ENCODE data around the gene GPR153.
A peak's percentile ranks its signal among the peaks of the same experiment; 100 is the strongest.
"Not testable (repeated sequence)": the region's sequence is repeated elsewhere in the genome, so short reads cannot be mapped to it uniquely, and the experiment has no call there.

Gene GPR153

DNA sequence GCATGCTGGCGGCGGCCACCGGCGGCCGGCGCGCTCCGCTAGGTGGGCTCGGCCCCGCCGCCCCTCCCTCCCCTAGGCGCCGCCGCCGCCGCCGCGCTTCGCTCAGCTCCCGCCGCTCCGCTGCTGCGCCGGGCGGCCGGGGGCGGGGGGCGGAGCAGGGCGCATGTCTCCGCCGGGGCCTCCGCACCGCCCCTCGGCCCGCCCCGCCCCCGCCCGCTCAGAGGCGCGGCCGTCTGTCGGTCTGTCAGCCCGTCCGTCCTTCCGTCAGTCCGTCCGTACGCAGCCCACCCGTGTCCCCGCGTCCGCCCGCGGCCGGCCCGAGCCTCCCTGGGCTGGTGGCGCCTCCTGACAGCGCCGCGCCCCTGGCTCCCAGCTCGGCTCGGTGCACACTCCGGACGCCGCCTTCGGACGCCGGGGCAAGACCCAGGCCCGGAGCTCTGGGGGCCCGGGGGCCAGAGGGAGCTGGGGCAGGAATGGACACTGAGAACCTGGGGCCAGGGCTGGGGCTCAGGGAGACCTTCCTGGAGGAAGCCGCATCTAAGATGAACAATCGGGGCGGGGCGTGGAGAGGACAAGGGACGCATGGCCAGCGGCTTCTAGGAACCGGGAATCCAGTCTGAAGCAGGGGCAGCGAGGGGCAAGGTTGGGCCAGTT, at the start of gene GPR153:
TSS of gene GPR153 (minus strand) at position 138 of the 654 bp plus-strand sequence. CDS start 6,193 bp downstream, outside the sequence.
- peak; percentile 67 for DNase-seq

DNA sequence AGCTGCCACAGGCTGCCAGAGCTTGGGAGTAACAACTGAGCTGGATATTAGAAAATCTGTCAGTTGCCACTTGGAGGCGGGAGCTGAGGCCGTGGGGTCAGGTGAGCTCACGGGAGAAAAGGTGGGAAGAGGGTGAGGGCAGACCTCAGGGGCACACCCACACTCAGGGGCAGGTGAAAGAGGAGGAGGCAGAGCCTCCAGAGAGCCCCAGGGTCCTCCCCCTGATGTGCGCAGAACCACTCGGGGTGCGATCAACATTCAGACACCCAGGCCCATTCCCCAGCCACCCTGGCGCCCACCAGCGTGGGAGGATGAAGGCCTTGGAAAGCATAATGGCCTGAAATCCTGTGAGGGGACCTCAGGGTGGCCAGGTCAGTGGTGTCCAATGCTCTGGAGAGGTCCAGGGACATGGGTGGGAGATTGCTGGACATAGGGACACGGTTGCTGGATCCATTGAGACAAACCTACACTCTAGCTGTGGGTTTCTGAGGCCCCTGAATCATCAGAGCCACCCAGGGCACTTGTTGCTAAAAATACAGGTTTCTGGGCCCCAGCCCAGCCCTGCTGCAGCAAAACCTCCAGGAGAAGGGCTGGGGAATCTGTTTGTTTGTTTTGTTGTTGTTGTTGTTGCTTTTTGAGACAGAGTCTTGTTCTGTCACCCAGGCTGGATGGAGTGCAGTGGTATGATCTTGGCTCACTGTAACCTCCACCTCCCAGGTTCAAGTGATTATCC, 49.4 kb upstream of the GPR153 start:
- no peak for DNase-seq

DNA sequence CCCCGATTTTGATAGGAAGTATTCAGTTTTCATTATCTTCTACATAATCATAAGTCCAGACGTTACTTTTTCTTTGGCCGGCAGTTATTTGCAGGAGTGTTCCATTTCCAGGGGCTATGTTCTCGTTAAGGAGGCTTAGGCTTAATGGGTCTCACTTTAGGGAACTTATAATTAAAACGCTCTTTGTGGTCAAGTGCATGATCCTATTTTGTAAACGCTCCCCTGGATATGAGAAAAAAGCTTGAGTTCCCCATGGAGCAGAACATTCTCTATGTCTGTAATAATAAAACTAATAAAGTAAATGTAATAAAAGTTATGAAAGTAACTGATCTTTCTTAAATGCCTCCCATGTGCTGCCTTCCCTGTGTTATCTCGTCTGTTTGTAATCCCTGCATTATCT, 48.7 kb upstream of the GPR153 start:
- no peak for DNase-seq

DNA sequence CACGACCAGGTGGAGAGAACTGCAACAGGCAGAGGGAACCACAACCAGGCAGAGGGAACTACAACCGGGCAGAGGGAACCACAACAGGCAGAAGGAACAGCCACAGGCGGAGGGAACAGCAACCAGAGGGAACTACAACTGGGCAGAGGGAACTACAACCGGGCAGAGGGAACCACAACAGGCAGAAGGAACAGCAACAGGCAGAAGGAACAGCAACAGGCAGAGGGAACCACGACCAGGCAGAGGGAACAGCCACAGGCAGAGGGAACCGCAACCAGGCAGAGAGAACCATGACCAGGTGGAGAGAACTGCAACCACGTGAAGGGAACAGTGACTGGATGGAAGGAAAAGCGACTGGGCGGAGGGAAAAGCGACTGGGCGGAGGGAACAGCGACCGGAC, 47.6 kb upstream of the GPR153 start:
- DNase-seq = no peak

DNA sequence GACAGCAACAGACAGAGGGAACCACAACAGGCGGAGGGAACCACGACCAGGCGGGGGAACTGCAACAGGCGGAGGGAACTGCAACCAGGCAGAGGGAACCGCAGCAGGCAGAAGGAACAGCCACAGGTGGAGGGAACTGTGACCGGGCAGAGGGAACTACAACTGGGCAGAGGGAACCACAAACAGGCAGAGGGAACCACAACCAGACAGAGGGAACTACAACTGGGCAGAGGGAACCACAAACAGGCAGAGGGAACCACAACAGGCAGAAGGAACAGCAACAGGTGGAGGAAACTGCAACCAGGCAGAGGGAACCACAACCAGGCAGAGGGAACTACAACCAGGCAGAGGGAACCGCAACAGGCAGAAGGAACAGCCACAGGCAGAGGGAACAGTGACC, 46.8 kb upstream of the GPR153 start:
- DNase-seq = not testable (repeated sequence)

DNA sequence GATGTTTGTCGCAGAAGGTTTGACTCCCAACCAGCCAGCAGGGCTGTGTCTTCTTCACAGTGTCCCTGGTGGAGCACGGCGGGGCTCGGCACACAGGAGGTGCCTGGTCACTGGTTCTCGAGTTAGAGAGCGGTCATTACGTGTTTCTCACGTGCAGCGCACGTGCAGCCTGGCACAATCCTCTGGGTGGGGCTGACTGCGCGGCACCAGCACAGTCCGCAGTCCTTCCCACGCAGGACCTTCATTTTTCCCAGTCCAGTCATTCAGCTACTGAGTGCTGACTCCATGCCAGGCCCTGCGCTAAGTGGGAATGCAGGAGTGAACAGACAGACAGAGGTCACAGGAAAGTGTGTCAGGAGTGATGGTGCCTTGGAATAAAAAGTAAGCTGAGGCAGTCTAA, 46.2 kb upstream of the GPR153 start:
- no peak for DNase-seq

DNA sequence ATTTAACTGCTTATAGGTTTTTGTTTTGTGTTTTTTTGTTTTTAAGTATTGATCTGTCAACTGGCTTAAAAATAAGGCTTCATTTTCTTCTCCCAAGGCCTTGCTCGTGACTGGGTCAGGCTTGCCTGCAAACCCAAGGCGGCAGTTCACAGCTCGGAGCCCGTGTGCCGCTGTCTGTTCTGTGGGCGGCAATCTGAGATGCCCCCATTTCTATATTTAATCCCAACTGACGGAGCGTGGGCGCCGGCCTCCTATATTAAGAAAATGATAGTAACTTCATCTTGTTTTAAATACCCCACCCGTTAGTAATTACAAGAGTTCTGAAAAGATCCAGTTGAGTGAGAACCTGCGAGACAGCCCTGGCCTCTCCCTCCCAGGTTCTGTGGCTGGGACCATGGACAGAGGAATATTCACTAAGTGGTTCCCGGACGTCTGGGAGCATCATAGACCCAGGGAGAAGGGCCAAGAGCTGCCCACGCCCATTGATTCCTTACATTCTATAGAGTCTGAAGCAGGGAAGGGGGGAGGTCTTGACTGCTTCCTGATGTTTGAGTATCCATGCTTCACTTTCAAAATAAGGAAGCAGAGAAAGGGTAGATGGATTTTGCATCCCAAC, 42.6 kb upstream of the GPR153 start:
- DNase-seq = no peak

DNA sequence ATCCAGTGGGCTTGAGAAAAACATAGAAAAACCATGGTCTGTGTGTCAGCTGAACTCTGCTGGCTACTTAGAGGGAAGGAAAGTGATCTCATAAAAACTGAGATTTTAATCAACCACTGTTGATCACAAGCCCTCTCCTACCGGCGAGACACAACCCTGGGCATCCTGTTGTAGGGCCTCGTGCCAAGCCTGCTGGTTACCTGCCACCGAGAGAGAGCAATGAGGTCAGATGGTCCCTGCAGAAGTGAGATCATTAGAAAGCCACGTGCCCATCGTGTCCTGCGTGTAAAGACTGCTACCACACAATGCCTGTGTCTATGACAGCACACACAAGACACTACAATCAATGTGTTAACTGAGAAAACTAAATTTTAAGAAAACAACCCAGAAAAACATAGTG, 41.7 kb upstream of the GPR153 start:
- DNase-seq = no peak

DNA sequence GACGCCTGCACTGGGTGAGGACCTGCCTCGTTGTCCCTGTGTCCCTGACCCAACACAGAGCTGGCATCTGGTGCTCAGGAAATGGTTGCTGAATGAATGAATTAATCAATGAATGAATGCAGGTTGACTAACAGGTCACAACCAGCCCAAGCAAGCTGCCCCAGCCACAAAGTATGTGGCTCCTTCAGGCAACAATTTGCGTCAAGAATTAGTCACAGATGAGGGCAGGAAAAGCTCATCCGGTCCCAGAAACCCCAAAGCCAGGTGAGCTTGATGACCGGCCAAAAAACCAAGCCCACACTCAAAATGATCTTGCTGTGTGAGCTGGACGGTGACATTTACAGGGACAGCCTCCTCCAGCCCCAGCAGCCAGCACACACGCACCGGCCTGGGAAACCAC, 40.6 kb upstream of the GPR153 start:
- no peak for DNase-seq

DNA sequence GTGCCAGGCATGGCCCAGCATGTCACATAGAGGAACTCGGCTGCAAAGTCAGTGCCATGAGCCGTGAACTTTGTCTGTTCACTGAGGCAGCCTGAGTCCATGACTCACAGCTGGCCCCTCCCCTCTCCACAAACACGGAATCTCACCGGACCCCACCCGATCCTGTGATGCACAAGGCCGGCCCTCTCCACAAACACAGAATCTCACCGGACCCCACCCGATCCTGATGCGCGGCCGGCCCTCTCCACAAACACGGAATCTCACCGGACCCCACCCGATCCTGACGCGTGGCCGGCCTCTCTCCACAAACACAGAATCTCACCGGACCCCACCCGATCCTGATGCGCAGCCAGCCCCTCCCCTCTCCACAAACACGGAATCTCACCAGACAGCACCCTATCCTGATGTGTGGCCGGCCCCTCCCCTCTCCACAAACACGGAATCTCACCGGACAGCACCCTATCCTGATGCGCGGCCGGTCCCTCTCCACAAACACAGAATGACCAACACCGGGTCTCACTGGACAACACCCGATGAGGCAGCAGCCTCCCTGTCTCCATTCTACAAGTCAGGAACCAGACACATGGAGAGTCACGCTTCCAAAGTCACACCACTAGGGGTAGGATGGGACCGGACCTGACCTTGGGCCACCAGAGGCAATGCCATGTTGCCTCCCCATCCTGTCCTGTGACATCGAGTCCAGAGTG, 39.6 kb upstream of the GPR153 start:
- no peak for DNase-seq

DNA sequence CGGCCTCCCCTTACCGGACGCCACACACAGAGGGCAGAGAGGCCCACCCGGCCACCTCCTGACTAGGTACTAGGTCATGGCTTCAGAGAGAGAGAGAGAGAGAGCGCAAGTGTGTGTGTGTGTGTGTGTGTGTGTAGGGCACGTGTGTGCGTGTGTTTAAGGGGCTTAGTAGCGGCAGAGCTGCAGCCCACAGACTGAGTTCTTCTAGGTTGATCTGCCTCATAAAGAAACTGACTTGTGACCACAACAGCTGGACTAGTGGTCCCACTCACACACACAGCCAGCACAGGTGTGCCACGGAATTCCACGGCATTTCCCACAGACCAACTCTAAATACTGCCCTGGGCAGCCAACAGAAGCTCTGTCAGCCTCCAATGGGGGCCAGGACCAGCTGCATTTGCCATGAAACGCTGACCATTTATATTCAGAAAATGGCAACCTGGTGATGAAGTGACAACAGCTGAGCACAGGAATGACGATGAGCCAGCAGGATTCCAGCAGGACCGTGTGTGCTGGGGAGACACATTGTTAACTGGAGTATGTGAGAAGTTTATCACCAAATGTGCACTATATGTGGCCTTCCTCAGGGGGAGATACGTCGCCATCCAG, 38.8 kb upstream of the GPR153 start:
- DNase-seq = no peak

DNA sequence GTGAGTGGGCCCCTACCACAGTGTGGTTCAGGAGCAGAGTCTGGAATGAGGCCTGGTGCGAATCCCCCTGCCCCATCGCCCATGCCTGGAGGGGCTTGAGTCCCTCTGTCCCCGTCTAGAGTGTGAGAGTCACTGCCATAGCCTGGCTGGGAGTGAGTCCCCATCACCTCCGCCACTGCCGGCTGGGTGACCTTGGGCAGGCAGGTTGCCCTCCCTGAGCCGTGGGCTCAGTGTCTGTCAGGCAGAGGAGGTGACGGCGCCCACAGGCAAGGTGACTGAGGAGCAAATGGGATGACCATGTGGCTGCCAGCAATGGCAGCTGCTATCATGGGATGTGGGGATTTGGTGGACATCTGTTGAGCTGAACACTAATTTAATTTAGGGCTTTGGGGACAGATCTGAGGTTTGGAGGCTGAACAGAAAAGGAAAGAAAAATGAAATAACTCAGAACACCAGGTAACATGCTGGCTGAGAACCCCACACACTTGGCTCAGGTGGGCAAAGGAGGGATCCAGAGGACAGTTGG, 38.1 kb upstream of the GPR153 start:
- DNase-seq = no peak

DNA sequence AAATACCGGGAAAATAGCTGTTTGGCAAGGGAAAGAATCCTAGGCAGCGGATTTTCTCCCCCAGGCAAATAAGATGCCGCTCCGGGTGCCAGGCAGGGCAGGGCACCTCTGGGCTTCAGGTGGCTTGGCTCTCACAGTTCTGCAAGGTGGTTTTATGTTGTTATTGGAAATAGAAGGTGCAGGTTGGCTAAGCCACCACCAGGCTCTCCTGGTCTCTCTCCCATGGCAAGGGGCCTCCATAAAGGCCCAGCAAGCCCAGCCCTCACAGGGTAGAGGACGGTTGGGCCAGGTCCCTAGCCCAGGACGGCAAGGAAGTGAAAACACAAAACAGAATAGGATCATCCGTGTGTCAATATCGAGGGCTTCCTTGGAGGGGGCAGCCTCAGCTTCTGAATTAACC, 37.6 kb upstream of the GPR153 start:
- DNase-seq = no peak

DNA sequence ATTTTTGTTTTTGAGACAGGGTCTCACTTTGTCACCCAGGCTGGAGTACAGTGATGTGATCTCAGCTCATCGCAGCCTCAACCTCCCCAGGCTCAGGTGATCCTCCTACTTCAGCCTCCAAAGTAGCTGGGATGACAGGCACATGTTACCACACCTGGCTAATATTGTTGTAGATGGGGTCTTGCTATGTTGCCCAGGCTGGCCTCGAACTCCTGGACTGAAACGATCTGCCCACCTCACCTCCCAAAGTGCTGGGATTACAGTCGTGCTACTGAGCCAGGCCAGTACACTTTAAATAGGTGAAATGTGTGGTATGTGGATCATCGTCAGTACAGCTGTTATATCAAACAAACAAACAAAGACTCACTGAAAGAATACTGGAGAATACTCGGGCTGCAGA, 35.0 kb upstream of the GPR153 start:
- DNase-seq = no peak

DNA sequence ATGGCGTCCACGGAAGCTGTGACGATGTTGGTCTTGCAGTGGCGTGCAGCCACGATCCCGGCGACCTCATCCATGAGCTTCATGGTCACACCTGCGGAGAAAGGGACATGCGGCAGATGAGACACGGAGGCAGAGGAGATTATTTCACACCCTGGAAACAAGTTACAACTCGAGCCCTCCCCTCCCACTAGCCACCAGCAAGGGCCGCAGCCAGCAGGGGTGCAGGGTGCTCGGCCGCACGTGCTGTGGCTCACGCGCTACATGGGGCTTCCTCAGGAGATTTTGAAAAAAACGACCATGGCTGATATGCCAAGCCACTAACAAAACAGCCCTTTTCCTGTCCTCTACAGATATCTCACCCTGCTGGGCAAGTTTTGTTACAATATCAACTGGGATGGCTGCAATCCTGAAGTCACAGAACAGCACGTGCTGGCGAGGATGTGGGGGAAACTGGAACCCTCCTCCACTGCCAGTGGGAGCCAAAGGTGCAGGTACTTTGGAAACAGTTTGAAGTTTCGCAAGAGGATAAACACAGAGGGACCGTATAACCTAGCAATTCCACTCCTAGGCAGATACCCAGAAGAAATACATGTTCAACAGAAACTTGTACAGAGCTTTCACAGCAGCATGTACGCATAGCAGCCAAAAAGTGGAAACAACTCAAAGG, 34.1 kb upstream of the GPR153 start:
- no peak for DNase-seq

DNA sequence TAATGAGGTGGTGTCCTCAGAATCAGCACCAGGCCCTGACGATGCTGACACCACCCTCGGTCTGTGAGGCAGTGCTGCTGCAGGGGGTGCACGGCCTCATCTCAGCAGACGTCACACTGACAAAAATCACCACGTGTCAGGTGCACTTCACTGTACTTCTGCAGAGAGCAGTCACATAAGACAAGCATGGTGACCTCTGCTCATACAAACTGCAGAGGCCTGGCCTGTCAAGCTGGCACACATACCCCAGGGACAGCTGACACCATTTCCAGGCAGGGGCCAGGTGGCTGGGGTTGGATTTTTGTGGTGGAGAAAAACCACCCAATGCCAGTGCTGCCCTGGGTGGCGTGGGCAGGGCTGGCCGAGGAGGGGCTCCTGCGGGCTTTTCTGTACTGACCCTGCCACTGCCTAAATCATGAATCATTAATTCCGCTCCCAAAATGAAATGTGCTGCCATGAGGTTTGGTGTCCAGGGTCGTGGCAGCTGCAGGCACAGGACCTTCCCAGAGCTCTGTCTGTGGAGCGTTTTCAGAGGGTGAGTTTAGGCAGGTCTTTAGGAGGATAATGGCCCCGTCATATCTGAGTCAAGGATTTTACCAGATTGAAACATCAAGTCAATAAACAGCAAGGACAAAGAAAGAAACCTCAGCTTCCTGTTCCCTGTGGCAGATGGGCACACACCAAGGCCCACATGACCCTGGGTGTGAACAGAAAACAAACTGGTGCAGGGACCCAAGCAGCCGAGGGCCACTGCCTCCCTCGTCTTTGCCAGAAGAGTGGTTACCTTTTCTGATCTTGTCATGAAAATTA, 33.4 kb upstream of the GPR153 start:
- DNase-seq = no peak

DNA sequence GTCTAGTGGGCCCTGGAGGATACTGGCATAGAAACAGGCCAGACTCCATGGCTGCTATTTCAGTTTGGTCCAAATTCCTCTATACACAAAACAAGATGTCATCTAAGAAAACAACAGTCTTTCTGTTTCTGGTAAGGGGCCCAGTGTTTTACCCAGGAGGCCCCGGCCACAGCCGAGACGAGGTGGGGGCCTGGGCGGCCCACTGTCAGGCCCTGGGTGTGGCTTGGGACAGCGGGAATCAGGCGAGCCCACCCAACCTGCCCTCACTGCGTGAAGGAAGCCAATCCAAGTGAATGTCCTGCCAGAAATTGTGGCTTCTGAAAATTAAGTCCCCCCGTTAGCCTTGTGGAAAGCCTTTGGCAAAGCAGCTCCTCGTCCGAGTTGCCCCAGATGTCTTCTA, 31.2 kb upstream of the GPR153 start:
- DNase-seq = no peak

DNA sequence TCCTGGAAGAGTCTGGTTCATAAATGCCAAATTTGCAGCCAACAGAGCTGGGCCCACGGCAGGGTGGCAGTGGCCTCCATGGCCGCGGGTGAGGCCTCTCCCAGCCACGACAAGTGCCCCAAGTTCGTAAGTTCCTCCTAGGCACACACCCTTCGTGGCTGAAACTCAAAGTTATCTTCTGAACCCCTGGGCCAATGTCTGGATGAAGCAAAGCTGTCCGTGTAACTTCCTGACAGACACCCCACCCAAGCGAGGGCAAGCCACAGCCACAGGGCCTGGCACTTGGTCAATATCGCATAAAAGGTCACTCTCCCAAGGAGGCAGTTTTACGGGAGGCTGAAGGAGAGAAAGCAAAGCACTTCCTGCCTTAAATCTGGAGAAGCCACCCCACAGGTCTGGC, 27.8 kb upstream of the GPR153 start:
- no peak for DNase-seq

DNA sequence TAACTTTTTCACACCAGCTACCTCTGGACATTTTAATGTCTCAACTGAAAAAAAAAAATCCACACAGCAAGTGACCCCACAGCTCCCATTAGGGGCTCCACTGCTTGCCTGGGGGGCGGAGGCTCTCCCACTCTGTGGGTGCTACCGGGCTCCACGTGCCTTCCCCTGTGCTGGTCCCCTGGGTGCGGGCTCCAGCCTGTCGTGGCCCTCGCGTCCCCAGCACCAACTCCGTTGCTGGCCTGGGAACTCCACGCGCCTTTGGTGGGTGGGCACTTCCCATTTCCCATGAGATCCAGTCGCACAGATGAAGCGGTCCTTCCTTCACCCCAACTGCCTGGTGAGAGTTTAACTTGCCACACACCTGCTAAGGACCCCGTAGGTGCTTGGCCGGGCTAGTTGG, 27.1 kb upstream of the GPR153 start:
- DNase-seq = no peak

DNA sequence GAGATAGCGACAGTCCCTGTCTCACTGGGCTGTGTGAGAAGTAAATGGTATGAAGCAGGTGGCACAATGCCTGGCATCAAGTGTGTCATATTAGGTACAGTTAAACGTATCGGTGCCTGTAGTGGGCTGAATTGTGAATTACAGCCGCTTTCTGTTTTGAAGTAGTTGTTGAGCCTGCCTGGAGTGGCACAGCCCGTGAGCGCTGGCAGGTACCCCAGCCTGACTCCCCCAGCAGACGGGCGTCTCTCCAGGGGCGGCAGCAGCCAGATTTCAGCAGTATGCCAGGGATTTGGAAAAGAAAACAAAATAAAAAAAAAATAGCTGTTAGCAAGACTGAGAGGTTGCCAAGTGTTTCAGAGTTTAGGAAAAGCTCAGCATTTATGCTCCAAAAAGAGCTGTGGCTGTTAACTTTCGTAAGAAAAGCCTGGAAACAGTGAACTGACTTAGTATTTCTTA, 26.6 kb upstream of the GPR153 start:
- no peak for DNase-seq

DNA sequence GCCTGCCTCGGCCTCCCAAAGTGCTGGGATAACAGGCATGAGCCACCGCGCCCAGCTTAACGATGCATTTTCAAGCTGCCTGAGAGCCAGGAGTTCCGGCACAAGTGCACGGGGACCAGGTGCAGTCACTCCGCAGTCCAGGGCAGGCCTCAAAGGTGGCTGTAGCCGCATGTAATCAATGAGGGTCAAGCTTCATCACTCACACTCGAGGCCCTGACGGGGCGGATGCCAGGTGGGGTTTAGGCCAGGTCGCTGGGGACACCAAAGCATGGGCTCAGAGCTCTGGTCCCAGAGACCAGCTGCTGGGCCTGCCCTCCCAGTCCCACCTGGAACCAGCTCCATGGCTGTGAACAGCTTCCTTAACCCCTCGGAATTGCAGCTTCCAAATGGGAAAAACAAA, 26.1 kb upstream of the GPR153 start:
- no peak for DNase-seq

Measured in CD4-positive, alpha-beta T cell treated with Interleukin-6 for 4 hours (primary cell).